Testis (tissue), 2 donors: ENCODE data around the gene PPM1E.

Source experiments
- POLR2A ChIP-seq: fragments of 450-650 bp; IDR thresholded peaks from one replicate; pipeline ENCODE4 v1.6.1; 2017; ENCODE audit warnings: antibody characterized with exemption, mild to moderate bottlenecking, moderate library complexity
- TF ChIP-seq, protein P1 (sequence below), 3 experiments: fragments of 450-650 bp in 2 of 3; fragments of 200-600 bp in 1 of 3; sonication (generic) in 1 of 3; IDR thresholded peaks; one replicate each; pipeline ENCODE4 v1.5.1; 2016 to 2019; ENCODE audit warnings: antibody characterized with exemption in 3 of 3, mild to moderate bottlenecking in 2 of 3, moderate library complexity in 1 of 3

DNA sequence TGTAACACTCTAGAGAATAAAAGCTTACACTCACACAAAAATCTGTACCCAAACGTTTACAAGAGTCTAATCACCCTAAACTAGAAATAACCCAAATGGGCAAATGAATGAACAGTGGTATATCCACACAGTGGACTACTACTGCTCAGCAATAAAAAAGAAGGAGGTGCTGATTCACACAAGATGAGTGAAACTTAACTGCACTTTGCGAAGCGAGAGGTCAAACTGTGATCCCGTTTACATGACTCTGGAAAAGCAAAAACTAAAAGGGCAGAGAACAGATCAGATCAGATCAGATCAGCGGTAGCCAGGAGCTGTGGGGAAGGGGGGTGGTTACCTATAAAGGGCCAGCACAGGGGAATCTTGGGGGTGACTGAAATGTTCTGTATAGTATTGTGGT is 237.7 kb downstream of the PPM1E start:
- TF ChIP-seq POLR2A: no peak
- TF ChIP-seq, protein P1, sequence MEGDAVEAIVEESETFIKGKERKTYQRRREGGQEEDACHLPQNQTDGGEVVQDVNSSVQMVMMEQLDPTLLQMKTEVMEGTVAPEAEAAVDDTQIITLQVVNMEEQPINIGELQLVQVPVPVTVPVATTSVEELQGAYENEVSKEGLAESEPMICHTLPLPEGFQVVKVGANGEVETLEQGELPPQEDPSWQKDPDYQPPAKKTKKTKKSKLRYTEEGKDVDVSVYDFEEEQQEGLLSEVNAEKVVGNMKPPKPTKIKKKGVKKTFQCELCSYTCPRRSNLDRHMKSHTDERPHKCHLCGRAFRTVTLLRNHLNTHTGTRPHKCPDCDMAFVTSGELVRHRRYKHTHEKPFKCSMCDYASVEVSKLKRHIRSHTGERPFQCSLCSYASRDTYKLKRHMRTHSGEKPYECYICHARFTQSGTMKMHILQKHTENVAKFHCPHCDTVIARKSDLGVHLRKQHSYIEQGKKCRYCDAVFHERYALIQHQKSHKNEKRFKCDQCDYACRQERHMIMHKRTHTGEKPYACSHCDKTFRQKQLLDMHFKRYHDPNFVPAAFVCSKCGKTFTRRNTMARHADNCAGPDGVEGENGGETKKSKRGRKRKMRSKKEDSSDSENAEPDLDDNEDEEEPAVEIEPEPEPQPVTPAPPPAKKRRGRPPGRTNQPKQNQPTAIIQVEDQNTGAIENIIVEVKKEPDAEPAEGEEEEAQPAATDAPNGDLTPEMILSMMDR (IDR thresholded peaks at IDR 0.05): no peak
